Activated CD4-positive, alpha-beta T cell treated with anti-CD3 and anti-CD28 coated beads, Interleukin-2, amount 10 ng/mL, durations not matched to agents 7 days and 5 days (primary cell): Measurements from ENCODE around the gene ZNF511. TPM values are rescaled to one million over a fixed set of nuclear protein-coding genes. Genes with fewer than 3 reads are reported as not detected.

Experiments used
- CTCF ChIA-PET: fragments of 350-600 bp; sonication (Branson Sonifier 250); formaldehyde crosslinking; loops from one replicate; lab custom pipeline; 2021; ENCODE audit warnings: antibody characterized with exemption; lab: Charles Lee
- POLR2A ChIA-PET: fragments of 350-600 bp; sonication (Branson Sonifier 250); formaldehyde crosslinking; loops from one replicate; lab custom pipeline; 2021; ENCODE audit warnings: antibody characterized with exemption; lab: Charles Lee
- DNase-seq: peaks from one replicate; pipeline ENCODE4 v3.0.0-alpha.2; 2020
- H3K27ac Mint-ChIP-seq: one replicate; pipeline ENCODE4 v1.8.0; 2021; ENCODE audit warnings: mild to moderate bottlenecking, moderate library complexity, mixed read lengths
- H3K27me3 Mint-ChIP-seq: one replicate; pipeline ENCODE4 v1.8.0; 2021; ENCODE audit warnings: mixed read lengths
- H3K36me3 Mint-ChIP-seq: one replicate; pipeline ENCODE4 v1.8.0; 2021; ENCODE audit warnings: low read depth, mixed read lengths
- H3K4me1 Mint-ChIP-seq: one replicate; pipeline ENCODE4 v1.8.0; 2021; ENCODE audit warnings: mixed read lengths
- H3K4me3 Mint-ChIP-seq: one replicate; pipeline ENCODE4 v1.8.0; 2021; ENCODE audit warnings: mild to moderate bottlenecking, moderate library complexity, mixed read lengths
- H3K9me3 Mint-ChIP-seq: one replicate; pipeline ENCODE4 v1.8.0; 2021; ENCODE audit warnings: mixed read lengths
- total RNA-seq, 2 experiments: library from RNA; stranded (reverse); gene quantifications; one replicate each; pipeline ENCODE4 v1.2.3, GENCODE V29; 2021

Gene ZNF511
- total RNA-seq, 2 experiments from 2014 or later = 54.5 to 59.7 TPM

GRCh38 chr10:133326745-133327650 lies 18.3 kb downstream of the ZNF511 start:
- DNase-seq = no peak
- ChIA-PET CTCF (no interaction called here), POLR2A (no interaction called here)
- peaks cover 7% of the 10 kb centered on the region for H3K4me1 Mint-ChIP-seq
- no peaks in the 10 kb centered on the region for H3K36me3 Mint-ChIP-seq
- H3K27ac Mint-ChIP-seq = no peak overlapping the region
- H3K9me3 Mint-ChIP-seq = no peaks in the 10 kb centered on the region
- no peak overlapping the region for H3K4me3 Mint-ChIP-seq
- peaks cover 46% of the 10 kb centered on the region for H3K27me3 Mint-ChIP-seq

- Mint-ChIP-seq H3K27me3 (peaks cover 54% of the 10 kb centered on the region), H3K4me3 (no peak overlapping the region), H3K36me3 (no peaks in the 10 kb centered on the region), H3K9me3 (no peaks in the 10 kb centered on the region), H3K4me1 (peaks cover 7% of the 10 kb centered on the region), H3K27ac (no peak overlapping the region)
- ChIA-PET POLR2A (no interaction called here), CTCF (interaction anchor here (1.8 kb wide), 1 partner anchor 20 kb away, joined by 5 read pairs; no protein-coding TSS in a partner anchor)
- DNase-seq = no peak
Measured at GRCh38 chr10:133327651-133328357, 19.1 kb downstream of the ZNF511 start.

- H3K4me1 Mint-ChIP-seq = peaks cover 7% of the 10 kb centered on the region
- H3K36me3 Mint-ChIP-seq = no peaks in the 10 kb centered on the region
- H3K27me3 Mint-ChIP-seq = peaks cover 60% of the 10 kb centered on the region
- no peaks in the 10 kb centered on the region for H3K9me3 Mint-ChIP-seq
- H3K4me3 Mint-ChIP-seq = no peak overlapping the region
- no peak for DNase-seq
- ChIA-PET CTCF (interaction anchor here (1.0 to 2.0 kb wide), 20 partner anchors 9 to 292 kb away, joined by 3 to 23 read pairs (median 5); partner anchors contain the start of gene PRAP1), POLR2A (no interaction called here)
- H3K27ac Mint-ChIP-seq = no peak overlapping the region
Measured at GRCh38 chr10:133328358-133329343, 19.9 kb downstream of the ZNF511 start.

GRCh38 chr10:133329491-133330202 lies 20.9 kb downstream of the ZNF511 start:
- POLR2A ChIA-PET = no interaction called here
- Mint-ChIP-seq H3K4me1 (peaks cover 7% of the 10 kb centered on the region), H3K9me3 (no peaks in the 10 kb centered on the region), H3K4me3 (peak overlapping the region; percentile 13), H3K36me3 (no peaks in the 10 kb centered on the region), H3K27ac (peak overlapping the region; percentile 68), H3K27me3 (peaks cover 64% of the 10 kb centered on the region)
- DNase-seq = peak; percentile 86
- CTCF ChIA-PET = interaction anchor here (0.6 to 2.0 kb wide), 25 partner anchors 10 to 291 kb away, joined by 3 to 23 read pairs (median 5); partner anchors contain the start of genes FUOM and PRAP1

- Mint-ChIP-seq H3K4me1 (peaks cover 5% of the 10 kb centered on the region), H3K27ac (no peak overlapping the region), H3K27me3 (peaks cover 52% of the 10 kb centered on the region), H3K4me3 (no peak overlapping the region), H3K9me3 (no peaks in the 10 kb centered on the region), H3K36me3 (no peaks in the 10 kb centered on the region)
- ChIA-PET CTCF (no interaction called here), POLR2A (no interaction called here)
- no peak for DNase-seq
Measured at GRCh38 chr10:133332936-133333699, 24.4 kb downstream of the ZNF511 start.

GRCh38 chr10:133334503-133335245 lies 26.0 kb downstream of the ZNF511 start:
- POLR2A ChIA-PET = no interaction called here
- Mint-ChIP-seq H3K4me3 (no peak overlapping the region), H3K27ac (no peak overlapping the region), H3K27me3 (peaks cover 42% of the 10 kb centered on the region), H3K4me1 (peaks cover 3% of the 10 kb centered on the region), H3K36me3 (no peaks in the 10 kb centered on the region), H3K9me3 (no peaks in the 10 kb centered on the region)
- DNase-seq = no peak
- CTCF ChIA-PET = interaction anchor here (1.3 kb wide), 1 partner anchor 9 kb away, joined by 4 read pairs; no protein-coding TSS in a partner anchor

GRCh38 chr10:133335246-133336117 lies 26.8 kb downstream of the ZNF511 start:
- H3K27ac Mint-ChIP-seq = no peak overlapping the region
- peaks cover 40% of the 10 kb centered on the region for H3K27me3 Mint-ChIP-seq
- ChIA-PET POLR2A (no interaction called here), CTCF (interaction anchor here (1.2 kb wide), 1 partner anchor 28 kb away, joined by 4 read pairs; no protein-coding TSS in a partner anchor)
- H3K9me3 Mint-ChIP-seq = no peaks in the 10 kb centered on the region
- peak overlapping the region; percentile 19 for H3K4me3 Mint-ChIP-seq
- peak; percentile 78 for DNase-seq
- H3K36me3 Mint-ChIP-seq = no peaks in the 10 kb centered on the region
- H3K4me1 Mint-ChIP-seq = peaks cover 3% of the 10 kb centered on the region

DNA sequence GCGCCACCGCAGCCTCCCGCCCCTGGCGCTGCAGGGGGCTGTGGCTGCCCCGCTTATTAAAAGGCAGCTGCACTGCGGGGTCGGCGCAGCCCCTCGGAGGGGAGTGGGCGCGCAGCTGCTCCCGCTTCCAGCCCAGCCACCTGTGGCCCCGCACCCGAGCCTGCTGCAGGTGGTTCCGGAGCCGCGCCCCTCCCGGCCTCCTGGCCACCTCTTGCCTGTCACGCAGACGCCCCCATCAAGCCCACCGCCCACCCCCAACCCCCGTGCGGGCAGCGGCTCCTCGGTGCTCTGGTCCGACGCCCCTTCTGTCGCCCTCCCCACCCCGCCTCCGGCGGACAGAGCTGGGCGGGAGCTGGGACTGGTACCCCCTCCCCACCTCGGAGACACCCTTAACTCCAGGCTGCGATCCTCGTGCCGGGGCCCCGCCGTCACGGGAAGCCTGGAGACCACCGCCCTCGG lies 27.4 kb downstream of the ZNF511 start:
- ChIA-PET POLR2A (no interaction called here), CTCF (interaction anchor here (1.2 kb wide), 1 partner anchor 29 kb away, joined by 4 read pairs; no protein-coding TSS in a partner anchor)
- no peak for DNase-seq
- Mint-ChIP-seq H3K27me3 (peaks cover 36% of the 10 kb centered on the region), H3K4me1 (peaks cover 3% of the 10 kb centered on the region), H3K27ac (no peak overlapping the region), H3K36me3 (no peaks in the 10 kb centered on the region), H3K4me3 (no peak overlapping the region), H3K9me3 (no peaks in the 10 kb centered on the region)

- H3K4me3 Mint-ChIP-seq = peak within 1 kb of the TSS; percentile 59
- peaks cover 36% of the 10 kb centered on the region for H3K27me3 Mint-ChIP-seq
- H3K4me1 Mint-ChIP-seq = peaks cover 3% of the 10 kb centered on the region
- no peaks in the 10 kb centered on the region for H3K9me3 Mint-ChIP-seq
- no peaks in the 10 kb centered on the region for H3K36me3 Mint-ChIP-seq
- H3K27ac Mint-ChIP-seq = peak within 1 kb of the TSS; percentile 62
- peak; percentile 89 for DNase-seq
- CTCF ChIA-PET = interaction anchor here (1.2 kb wide), 1 partner anchor 29 kb away, joined by 4 read pairs; no protein-coding TSS in a partner anchor
- POLR2A ChIA-PET = no interaction called here
Measured at GRCh38 chr10:133336577-133337369, 28.1 kb downstream of the ZNF511 start, which contains the start of gene CALY. TSS of gene CALY (minus strand) at chr10:133336896. CDS start at chr10:133328989, 7,907 bp downstream.
